NCI-H82 treated with DMSO at 0.1 percent for 48 hours (cell line): Measurements from ENCODE around the gene IL6R.

Source experiments
- DNase-seq: peaks from one replicate; lab custom pipeline; 2025; ENCODE audit not compliant: unreplicated experiment; lab: John Stamatoyannopoulos, UW

Gene IL6R

DNA sequence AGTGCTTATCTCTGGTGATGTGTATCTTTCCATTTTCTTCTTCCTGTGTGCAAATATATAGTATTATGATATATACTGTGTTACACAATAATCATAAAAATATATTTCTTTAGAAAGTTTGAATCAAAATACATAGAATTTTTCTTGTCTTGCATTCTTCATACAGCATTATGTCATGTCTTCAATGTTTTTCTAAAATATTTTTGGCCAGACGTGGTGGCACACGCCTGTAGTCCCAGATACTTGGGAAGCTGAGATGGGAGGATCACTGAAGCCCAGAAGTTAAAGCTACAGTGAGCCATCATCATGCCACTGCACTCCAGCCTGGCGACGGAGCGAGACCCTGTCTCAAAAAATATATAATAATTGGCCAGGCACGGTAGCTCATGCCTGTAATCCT, 41.6 kb downstream of the IL6R start:
- DNase-seq, result no peak

DNA sequence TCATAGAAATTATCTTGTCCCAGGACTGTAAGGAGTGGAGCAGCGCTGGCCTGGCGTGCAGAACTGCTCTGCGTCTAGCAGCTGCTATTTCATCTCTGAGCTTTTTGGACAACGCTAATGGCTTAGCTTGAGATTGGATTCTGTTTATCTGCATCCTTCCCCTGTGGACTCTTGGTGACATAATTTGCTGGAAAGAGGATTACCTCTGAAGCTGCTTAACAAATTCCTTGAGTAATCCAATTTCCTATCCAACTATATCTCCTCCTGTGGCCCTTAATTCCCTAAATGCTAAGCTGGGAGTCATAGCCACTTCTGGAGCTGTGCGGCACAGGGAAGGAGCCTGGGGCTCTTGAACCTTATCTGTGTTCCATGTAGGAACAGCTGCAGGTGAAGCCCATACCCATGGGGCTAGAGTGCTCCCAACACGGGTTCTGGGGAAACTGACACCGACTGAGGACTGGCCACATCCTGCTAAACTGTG, 43.2 kb downstream of the IL6R start:
- peak; percentile 100 for DNase-seq

DNA sequence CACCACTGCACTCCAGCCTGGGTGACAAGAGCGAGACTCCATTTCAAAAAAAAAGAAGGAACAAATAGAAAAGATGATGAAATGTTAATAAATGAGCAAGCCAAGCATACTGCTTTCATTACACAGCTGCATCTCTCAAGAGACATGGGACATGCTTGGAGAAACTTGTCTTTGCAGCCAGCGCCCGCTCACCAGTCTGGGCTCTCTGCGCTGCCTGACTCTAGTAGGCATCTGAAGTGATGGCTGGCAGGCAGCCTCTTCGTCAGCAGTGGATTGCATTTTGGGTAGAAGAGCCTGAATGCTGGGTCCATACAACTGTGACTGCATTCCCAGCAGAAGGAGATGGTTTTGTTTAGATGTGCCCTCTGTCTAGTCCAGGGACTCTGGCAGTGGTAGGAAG, 48.0 kb downstream of the IL6R start:
- DNase-seq, result no peak

DNA sequence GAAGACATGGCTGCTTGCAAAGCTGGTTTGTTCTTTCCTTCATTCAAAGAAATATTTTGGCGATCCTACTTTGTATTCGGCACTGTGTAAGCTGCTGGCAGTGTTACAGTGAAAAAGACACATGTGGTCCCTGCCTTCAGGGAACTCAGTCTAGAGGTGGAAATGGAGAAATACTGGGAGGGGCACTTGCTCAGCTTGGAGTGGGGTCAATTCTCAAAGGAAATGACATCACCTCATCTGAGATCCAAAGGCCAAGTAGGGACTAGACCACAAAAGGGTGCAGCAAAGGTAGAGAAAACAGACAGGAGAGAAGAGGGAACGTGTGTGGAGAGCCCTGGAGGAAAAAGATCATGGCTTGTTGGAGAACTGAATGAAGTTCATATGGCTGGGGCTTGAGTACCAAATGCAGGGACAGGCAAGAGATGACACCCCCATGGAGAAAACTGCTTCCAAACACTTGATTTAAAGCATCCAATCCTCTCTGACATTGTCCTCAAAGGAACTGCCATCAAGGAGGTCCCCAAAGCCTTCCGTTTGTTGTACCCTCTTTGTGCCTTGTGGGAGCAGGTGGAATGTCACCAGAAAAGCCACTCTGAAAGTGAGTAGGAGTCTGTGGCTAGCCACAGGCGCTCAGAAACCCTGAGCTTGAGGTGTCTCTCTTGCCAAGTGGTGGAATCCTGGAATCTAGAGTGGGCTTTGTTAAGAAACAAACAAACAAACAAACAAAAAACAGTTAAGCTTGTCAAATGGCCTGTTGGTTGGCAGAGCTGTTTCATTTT, 48.6 kb downstream of the IL6R start:
- DNase-seq, result no peak

DNA sequence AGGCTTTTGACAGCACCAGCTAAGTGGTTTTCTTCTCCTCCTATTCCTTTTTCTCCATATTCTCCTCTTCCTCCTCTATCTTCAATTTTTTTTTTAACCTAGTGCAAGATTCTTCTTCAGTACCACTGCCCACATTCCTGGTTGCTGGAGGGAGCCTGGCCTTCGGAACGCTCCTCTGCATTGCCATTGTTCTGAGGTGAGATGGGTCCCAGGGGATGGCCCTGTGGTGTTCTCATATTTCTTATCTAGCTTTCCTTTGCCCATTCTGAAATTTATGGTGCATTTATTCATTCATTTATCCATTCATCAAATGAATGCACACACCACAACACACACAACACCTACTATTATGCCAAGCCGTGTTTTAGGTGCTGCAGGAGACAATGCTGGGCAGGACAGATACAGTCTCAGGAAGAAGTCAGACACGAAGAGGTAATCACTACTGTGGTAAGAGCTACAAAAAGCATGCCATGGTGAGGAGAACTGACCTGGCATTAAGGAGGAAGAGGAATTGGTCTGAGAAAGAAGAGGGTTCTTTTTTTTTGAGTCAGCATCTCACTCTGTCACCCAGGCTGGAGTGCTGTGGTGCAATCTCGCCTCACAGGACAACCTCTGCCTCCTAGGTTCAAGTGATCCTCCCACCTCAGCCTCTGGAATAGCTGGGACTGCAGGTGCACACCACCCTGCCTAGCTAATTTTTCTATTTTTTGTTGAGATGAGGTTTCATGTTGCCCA, 49.4 kb downstream of the IL6R start:
- no peak for DNase-seq

DNA sequence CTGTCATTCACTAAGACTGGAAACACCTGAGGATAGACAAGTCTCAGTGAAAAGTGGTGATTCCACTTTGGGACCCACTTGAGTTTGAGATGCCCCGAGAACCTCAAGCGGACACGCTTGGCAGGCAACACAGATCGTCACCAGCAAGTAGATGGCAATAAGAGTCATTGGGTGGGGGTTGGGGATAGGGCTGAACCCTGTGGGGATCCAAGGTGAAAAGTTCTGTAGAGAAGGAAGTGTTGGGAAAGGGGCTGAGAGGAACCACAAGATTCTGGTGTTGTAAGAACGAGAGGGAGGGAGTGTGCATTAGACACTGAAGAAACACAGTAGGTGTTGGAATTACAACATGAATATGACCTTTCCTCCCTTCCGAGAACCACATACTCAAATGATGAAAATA, 51.5 kb downstream of the IL6R start:
- no peak for DNase-seq

DNA sequence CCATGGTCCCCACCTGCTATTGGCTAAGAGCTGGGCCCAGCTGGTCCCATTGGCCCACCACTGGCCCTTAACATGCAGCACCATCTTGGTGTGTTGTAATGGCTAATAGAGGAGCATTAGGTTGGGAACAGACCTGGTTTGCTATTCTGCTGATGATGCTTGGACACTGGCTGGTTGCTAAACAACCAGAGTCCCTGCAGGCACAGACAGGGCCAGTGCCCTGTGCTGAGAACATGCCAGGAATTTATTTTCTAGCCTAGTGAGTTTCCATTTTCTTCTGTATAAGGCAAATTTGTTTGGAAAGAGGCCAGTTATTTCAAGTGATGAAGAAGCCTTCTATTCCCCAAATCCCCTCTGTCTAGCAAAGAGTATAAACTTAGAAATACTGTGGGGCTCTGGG, 53.9 kb downstream of the IL6R start:
- DNase-seq, result no peak

DNA sequence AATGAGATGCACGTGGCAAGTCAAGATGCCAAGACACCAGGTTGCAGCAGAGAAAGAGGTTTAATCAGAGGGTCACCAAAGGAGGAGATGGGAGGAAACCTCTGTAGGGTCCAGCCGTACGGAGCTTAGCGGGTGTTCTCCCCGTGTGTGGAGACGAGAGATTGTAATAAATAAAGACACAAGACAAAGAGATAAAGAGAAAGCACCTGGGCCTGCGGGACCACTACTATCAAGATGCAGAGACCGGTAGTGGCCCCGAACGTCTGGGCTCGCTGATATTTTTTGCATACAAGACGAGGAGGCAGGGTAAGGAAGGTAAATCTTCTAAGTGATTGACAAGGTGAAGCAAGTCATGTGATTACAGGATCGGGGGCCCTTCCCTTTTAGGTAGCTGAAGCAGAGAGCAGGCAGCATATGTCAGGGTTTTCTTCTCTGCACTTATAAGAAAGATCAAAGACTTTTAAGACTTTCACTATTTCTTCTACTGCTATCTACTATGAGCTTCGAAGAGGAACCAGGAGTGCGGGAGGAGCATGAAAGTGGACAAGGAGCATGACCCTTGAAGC, 55.6 kb downstream of the IL6R start:
- no peak for DNase-seq

DNA sequence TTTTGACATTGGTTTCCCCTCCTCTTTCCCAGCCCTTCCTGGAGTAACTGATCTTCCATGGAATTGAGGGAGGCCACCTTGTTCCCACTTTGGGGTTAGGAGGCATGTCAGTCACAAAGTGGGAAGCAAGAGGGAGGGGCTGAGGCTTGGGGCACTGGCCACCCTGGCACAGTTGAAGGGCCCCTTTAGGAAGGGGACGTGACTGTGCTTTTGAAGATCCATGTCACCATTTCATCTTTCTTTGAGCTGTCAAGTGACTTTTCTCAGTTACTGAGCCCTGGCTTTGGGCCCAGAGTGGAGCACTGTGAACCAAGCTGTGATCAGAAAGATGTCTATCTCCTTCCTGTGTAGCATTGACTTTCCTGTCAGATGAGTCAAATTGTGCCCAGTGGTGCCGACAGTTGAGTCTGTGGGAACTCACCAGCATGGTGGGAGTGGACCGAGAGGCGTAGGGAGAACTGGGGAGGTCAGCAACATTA, 58.4 kb downstream of the IL6R start:
- no peak for DNase-seq

DNA sequence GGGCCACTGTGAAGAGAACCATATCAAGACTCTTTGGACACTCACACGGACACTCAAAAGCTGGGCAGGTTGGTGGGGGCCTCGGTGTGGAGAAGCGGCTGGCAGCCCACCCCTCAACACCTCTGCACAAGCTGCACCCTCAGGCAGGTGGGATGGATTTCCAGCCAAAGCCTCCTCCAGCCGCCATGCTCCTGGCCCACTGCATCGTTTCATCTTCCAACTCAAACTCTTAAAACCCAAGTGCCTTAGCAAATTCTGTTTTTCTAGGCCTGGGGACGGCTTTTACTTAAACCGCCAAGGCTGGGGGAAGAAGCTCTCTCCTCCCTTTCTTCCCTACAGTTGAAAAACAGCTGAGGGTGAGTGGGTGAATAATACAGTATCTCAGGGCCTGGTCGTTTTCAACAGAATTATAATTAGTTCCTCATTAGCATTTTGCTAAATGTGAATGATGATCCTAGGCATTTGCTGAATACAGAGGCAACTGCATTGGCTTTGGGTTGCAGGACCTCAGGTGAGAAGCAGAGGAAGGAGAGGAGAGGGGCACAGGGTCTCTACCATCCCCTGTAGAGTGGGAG, 60.6 kb downstream of the IL6R start:
- DNase-seq, result no peak

DNA sequence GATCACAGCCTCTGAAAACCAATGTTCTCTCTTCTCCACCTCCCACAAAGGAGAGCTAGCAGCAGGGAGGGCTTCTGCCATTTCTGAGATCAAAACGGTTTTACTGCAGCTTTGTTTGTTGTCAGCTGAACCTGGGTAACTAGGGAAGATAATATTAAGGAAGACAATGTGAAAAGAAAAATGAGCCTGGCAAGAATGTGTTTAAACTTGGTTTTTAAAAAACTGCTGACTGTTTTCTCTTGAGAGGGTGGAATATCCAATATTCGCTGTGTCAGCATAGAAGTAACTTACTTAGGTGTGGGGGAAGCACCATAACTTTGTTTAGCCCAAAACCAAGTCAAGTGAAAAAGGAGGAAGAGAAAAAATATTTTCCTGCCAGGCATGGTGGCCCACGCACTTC, 61.1 kb downstream of the IL6R start:
- DNase-seq, result no peak

DNA sequence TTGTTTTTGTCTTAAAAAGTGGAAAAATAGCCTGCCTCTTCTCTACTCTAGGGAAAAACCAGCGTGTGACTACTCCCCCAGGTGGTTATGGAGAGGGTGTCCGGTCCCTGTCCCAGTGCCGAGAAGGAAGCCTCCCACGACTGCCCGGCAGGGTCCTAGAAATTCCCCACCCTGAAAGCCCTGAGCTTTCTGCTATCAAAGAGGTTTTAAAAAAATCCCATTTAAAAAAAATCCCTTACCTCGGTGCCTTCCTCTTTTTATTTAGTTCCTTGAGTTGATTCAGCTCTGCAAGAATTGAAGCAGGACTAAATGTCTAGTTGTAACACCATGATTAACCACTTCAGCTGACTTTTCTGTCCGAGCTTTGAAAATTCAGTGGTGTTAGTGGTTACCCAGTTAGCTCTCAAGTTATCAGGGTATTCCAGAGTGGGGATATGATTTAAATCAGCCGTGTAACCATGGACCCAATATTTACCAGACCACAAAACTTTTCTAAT, 61.8 kb downstream of the IL6R start:
- no peak for DNase-seq

DNA sequence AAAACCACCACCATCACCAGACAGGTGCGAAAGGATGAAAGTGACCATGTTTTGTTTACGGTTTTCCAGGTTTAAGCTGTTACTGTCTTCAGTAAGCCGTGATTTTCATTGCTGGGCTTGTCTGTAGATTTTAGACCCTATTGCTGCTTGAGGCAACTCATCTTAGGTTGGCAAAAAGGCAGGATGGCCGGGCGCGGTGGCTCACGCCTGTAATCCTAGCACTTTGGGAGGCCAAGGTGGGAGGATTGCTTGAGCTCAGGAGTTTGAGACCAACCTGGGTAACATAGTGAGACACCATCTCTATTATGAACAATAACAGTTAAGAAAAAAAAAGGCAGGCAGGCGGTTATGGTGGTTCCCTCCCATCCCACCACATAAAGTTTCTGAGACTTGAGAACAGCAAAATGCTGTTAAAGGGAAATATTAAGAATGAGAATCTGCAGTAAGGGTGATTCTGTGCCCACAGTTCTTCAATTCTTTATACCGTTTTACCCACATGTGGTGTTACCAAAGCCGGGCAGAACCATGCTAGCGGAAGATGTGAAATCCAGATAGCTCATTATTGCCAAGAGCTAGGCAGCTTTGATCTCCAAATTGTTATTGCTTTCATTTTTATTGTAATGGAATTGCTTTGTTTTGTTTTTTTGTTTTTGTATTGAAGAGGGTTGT, 62.4 kb downstream of the IL6R start:
- no peak for DNase-seq

DNA sequence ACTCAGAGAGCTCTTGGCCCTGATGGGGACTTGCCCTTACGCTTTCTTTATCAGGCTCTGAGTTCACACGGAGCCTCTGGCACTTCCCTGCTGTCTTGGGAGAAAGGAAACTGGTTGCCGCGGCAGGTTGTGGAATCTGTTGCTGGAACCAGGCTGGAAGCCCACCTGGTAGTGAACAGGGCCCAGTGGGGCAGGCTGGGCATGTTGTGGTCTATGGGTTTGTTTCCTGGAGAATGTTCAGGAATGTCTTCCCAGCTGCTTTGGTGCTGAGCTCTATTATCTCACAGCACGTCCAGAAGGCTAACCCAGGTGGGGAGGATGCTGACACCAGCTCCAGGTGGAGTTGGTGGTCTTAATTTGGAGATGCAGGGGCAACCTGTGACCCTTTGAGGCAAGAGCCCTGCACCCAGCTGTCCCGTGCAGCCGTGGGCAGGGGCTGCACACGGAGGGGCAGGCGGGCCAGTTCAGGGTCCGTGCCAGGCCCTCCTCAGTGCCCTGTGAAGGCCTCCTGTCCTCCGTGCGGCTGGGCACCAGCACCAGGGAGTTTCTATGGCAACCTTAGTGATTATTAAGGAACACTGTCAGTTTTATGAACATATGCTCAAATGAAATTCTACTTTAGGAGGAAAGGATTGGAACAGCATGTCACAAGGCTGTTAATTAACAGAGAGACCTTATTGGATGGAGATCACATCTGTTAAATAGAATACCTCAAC, 63.5 kb downstream of the IL6R start:
- no peak for DNase-seq

DNA sequence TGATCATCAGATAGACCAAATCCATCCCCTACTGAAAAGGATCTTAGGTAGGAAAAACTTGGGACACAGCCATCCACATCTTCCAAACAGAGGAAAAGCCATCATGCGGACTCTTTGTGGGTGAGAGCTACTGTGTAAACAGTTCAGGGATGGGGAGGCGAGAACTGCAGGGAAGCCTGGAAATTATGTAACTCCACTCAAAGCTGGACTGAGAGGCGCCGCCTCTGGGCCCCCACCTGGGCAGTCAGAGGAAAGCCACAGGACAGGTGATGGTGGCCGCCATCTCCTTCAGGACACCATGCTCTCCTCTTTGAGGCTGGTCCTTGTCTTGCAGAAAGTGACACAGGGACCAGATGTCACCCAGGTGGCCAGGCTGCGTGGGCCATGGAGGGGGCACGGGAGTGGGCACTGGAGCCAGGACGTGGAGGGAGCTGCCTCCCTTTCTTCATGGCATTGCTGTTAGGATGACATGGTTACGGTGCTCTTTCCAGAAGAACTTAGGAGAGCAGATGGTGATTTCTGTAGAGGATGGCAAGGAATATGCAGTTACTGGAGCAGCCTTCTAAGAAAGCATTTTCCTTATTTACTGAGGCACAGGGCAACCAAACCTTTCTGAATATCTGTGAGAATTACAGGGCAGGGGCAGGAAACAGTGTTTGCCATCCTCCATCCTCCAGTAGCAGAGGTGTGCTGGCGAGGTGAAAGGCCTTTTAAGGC, 64.9 kb downstream of the IL6R start:
- no peak for DNase-seq

DNA sequence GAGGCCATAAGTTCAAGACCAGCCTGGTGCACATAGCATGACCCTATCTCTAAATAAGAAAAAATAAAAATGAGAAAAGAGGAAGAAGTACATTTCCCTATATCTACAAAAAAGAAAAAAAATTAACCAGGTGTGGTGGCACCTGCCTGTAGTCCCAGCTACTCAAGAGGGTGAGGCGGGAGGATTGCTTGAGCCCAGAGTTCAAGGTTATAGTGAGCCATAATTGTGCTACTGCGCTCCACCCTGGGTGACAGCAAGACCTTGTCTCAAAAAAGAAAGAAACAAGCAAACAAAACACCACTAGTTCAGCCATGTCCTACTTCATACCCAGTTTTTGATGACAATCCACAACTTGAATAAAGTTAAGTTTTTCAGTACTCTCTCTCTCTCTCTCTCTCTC, 66.2 kb downstream of the IL6R start:
- DNase-seq, result no peak

DNA sequence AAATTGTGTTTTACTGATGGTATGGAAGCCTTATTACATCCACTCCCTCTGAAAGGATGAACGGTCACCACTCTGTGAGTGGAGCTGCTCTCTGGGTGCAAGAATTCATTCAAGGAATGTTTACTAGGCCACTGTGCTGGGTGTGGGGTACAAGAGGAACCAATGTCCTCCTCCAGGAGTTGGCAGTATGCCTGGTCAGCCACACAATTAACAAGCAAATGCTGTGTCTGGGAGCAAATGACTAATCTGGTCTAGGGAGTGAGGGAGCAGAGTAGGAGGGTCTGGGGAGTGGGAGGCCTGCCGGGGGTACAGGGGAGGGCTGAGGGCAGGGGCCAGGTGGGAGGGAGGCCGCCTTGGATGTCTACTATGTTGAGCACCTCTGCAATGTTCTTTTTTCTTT, 69.7 kb downstream of the IL6R start:
- DNase-seq, result no peak

DNA sequence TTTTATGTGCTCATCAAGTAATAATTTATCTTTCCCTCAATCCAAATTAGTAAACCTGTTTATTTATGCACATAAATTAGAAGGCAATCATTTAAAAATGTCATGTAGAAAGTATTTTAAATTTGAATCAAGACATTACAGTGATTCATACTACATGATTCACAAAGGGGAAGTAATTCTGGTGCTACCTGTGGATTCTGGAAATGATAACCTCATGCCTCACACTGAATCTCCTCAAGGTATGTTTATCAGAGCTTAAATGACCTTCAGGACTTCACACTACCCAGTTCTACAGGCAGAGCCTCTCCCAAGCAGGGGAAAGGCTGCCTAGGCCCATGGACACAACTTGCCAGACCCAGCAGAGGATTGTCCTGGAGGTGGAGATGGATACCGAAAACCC, 71.6 kb downstream of the IL6R start:
- no peak for DNase-seq

DNA sequence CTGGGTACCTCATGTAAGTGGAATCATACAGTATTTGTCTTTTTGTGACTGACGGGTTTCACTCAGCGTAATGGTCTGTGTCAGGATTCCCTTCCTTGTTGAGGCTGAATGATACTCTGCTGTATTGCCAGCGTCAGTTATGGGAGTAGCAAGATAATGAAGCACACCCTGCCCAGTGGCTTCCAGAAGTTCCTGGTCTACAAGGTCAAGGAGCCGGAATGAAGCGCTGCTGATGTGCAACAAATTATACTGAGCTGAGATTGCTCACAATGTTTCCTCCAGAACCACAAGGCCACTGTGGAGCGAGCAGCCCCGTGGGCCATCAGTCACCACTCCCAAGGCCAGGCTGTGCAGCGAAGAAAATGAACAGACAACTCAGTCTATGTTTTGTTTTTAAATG, 72.9 kb downstream of the IL6R start:
- DNase-seq, result no peak

DNA sequence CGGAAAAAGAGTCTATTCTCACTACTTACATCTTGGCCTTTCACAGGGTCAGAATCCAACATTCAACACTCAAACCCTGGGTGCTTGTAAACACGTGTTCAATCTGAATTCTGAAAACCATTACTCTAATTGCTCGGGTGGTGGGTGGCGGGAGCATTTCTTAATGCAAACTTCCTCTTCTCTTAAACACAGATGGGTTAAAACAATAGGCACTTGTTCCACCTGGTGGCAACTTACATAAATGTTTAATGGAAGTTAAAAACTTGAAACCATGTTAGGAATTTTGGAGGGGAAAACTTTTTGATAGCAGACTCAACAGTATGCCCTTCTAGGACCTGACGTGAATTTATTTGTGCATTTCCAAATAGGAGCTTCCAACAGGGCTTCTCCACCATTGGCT, 73.5 kb downstream of the IL6R start:
- DNase-seq, result no peak
